Measurements from ENCODE around the gene KCTD14. TPM values are rescaled to one million over a fixed set of nuclear protein-coding genes. Genes with fewer than 3 reads are reported as not detected.

KCTD14 gene
- total and polyA plus RNA-seq, 2 of the 4 experiments (the other 2 are of a cell fraction) = 0.90 to 0.97 TPM

GRCh38 chr11:78037825-78038620 is 14.9 kb upstream of the KCTD14 start:
- no peak overlapping the region for H4K8ac ChIP-seq (ENCODE audit: low read depth in 2 of 2, low read length in 2 of 2)
- no TSS peak for BruUV-seq (replicated peaks)
- TF ChIP-seq POLR2A (IDR thresholded peaks at IDR 0.05; ENCODE audit: low read depth, low read length) = no peak
- no peak for TF ChIP-seq CEBPB (IDR thresholded peaks at IDR 0.05; ENCODE audit: low read depth, low read length)
- H3K18ac ChIP-seq (ENCODE audit: low read depth, low read length) = no peak overlapping the region
- DNase-seq (no peak), ATAC-seq (ENCODE audit: low read depth) (no peak)
- H2BK120ac ChIP-seq (ENCODE audit: low read depth, low read length) = peak overlapping the region; percentile 16; the same call in 1 of the 2 replicates
- 0 out of 3 replicates have a peak overlapping the region, but pooled peaks have one; percentile 56 for H2BK15ac ChIP-seq (ENCODE audit: low read depth, low read length)
- no peaks in the 10 kb centered on the region for H4K20me1 ChIP-seq (ENCODE audit: insufficient read depth, low read length)
- in situ Hi-C loops (cut with MboI; ENCODE audit: low sequenced_read_pairs) = no loop called here
- no peak overlapping the region for H3K9ac ChIP-seq (ENCODE audit: low read depth, low read length)
- H3K23ac ChIP-seq (ENCODE audit: low read depth, low read length) = 0 out of 2 replicates have a peak overlapping the region, but pooled peaks have one; percentile 2
- POLR2A ChIA-PET (ENCODE audit: unreplicated experiment) = no interaction called here
- dilution Hi-C loops (cut with HindIII; ENCODE audit: low sequenced_read_pairs, unreplicated experiment) = no loop called here
- CTCF ChIA-PET = no interaction called here
- no peak overlapping the region for H4K5ac ChIP-seq (ENCODE audit: low read depth, low read length)
- 0 out of 2 replicates have a peak overlapping the region, but pooled peaks have one; percentile 12 for H2BK20ac ChIP-seq (ENCODE audit: low read depth, low read length)
- H3K4me1 ChIP-seq (ENCODE audit: control insufficient read depth, insufficient read depth, low read length) = peaks cover 5% of the 10 kb centered on the region
- no peaks in the 10 kb centered on the region for H3K9me3 ChIP-seq (ENCODE audit: control insufficient read depth, insufficient read depth, low read length)
- peak overlapping the region; percentile 41; the same call in 1 of the 2 replicates for H4K91ac ChIP-seq (ENCODE audit: insufficient read depth, low read depth, low read length)
- no peak overlapping the region for H3K4me3 ChIP-seq (ENCODE audit: insufficient read depth, low read depth, low read length)
- H3K27ac ChIP-seq (ENCODE audit: insufficient read depth, low read length) = no peak overlapping the region
- H3K14ac ChIP-seq (replicated peaks; ENCODE audit: low read depth, low read length) = no peak overlapping the region
- peak overlapping the region; percentile 18 for H2BK5ac ChIP-seq (ENCODE audit: low read depth, low read length, poor library complexity, severe bottlenecking)
- no peak overlapping the region for H3K56ac ChIP-seq (ENCODE audit: extremely low read depth, insufficient read depth, low read length)
- 78% methylated on average over 3 of the region's 9 CpGs; no CpG with 5 or more reads in 1 of the 2 experiments for WGBS, 2 experiments (ENCODE audit: extremely low coverage in 2 of 2, insufficient read length in 1 of 2)
- no peaks in the 10 kb centered on the region for H3K36me3 ChIP-seq (ENCODE audit: control insufficient read depth, insufficient read depth, low read length)
- H3K9me1 ChIP-seq (ENCODE audit: insufficient read depth, low read length) = peaks cover 14% of the 10 kb centered on the region; the same call in 1 of the 2 replicates
- H2AFZ ChIP-seq (replicated peaks; ENCODE audit: low read length, poor library complexity) = no peak overlapping the region
- H2AK9ac ChIP-seq (replicated peaks; ENCODE audit: low read depth, low read length, poor library complexity) = peak overlapping the region; percentile 92
- H3K4me2 ChIP-seq (ENCODE audit: low read depth, low read length) = no peak overlapping the region
- peaks cover 0 to 10% of the 10 kb centered on the region in 2 experiments; a peak in 2 of 4 replicates for H3K79me1 ChIP-seq (ENCODE audit: low read depth in 1 of 2, low read length in 2 of 2)
- no peak overlapping the region; the same call in 1 of the 2 replicates for H3K4ac ChIP-seq (ENCODE audit: low read depth, low read length)
- H3K27me3 ChIP-seq (ENCODE audit: control insufficient read depth, insufficient read depth, low read length) = no peaks in the 10 kb centered on the region
- intact Hi-C loops (cut with micrococcal nuclease) = no loop called here
- H2AK5ac ChIP-seq (ENCODE audit: low read depth, low read length) = peak overlapping the region; percentile 62; the same call in 1 of the 2 replicates
